Stimulated activated CD4-positive, alpha-beta T cell treated with anti-CD3 and anti-CD28 coated beads, Interleukin-2, amount 100 ng/mL, for 48 hours (primary cell): ENCODE data around the gene NLE1.
A peak's percentile ranks its signal among the peaks of the same experiment; 100 is the strongest.
"Not testable (repeated sequence)": the region's sequence is repeated elsewhere in the genome, so short reads cannot be mapped to it uniquely, and the experiment has no call there.

Experiments used
- DNase-seq, 2 donors: peaks; one replicate each; pipeline ENCODE4 v3.0.0-alpha.2; 2020

The NLE1 gene

DNA sequence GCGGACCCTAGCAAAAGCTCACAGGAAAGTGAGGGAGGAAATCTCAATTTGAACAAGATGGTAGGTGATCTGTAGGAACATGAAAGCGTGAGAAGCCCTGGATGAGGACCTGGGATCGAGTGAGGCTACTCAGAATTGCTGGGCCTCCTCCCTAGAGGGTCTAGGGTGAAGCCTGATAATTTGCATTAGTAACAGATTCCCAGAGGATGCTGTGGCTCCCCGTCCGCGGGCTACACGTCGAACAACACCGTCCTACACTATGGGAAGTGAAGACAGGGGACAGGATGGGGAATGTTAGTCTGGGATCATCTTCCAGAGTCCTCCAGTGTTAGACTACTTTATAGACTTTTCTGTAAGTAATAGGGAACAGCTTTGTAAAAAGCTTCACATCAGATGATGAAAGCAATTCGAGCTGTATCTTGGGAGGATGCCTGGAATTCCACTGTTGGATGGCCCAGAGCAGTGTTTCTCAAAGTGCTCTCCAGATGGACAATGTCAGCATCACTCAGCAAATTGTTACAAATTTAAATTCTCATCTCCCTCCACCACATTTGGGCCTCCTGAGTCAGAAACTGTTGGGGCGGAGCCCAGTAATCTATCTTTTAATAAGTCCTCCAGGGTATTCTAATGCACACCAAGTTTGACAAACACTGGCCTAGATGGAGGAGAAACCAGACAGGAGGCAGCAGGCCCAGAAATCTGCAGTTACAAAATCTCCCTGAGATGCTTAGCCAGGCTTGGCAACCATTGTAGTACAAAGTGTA, 14.2 kb downstream of the NLE1 start:
- no peak for DNase-seq

- no peak for DNase-seq
Observed at GRCh38 chr17:35121315-35121714, 20.8 kb downstream of the NLE1 start, which contains the start of gene FNDC8. FNDC8 (plus strand) TSS chr17:35121615; CDS start chr17:35121694, 79 bp downstream.

- peak; percentile 73 to 84 for DNase-seq
Observed at GRCh38 chr17:35119370-35120165, 22.5 kb downstream of the NLE1 start, which contains the start of gene RAD51D. RAD51D (minus strand) TSS chr17:35119860; CDS start chr17:35119613, 247 bp downstream.

DNA sequence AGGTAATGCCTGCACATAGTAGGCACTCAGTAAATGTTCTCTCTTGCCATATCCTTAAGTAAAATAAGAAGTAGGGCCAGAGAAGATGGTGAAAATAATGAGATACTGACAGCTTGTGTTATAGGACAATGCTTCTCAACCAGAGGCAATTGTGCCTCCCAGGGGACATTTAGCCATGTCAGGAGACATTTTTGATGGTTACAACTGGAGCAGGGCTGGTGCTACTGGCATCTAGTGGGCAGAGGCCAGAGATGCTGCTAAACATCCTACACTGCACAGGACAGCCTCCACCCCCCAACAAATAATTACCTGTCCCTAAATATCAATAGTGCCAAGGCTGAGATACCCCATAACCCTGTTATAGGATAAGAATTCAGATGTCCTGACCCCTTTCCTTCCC, 24.1 kb downstream of the NLE1 start:
- no peak for DNase-seq

DNA sequence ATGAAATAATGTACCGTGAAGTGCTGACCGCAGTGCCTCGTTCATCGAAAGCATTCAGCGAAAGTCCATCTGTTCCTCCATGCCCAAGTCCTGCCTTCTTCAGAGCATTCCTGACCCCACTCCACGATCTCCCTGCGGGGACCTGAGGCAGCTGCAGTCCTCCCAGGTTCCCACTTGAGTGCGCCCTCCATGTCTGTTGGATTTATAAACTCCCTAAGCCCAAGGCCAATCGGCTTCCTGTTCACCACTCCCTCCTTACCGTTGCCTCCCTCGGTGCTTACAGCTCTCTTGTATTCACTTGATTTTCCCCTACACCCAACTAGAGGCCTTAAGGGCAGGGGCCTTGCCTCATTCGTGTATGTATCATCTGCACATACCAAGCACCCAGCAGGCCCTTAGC, 25.3 kb downstream of the NLE1 start:
- DNase-seq, result no peak

DNA sequence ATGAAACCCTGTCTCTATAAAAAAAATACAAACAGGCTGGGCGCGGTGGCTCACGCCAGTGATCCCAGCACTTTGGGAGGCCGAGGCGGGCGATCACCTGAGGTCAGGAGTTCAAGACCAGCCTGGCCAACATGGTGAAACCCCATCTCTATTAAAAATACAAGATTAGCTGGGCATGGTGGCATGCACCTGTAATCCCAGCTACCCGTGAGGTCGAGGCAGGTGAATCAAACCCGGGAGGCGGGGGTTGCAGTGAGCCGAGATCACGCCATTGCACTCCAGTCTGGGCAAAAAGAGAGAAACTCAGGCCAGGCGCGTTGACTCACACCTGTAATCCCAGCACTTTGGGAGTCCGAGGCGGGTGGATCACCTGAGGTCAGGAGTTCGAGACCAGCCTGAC, 31.3 kb downstream of the NLE1 start:
- not testable (repeated sequence) for DNase-seq

GRCh38 chr17:35104844-35105450, 37.2 kb downstream of the NLE1 start:
- DNase-seq, result no peak

DNA sequence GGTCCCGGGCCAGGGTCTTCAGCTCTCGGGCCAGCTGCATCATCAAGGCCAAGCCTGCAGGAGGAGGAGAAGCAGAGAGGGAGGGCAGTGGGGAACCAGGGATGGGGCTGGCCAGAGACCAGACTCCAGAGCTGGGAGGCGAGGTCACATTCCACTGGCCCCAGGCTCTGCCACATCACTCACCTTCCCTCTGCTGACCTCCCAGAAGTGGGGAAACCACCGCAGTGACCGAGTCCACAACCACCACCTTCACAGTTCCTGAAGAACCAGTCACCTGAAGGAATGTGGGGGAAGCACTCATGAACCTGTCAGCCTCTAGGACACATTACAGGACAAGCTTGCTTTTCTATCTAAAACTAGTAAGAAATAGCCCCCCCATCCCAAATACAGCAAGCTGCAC, 38.8 kb downstream of the NLE1 start:
- DNase-seq, result no peak

GRCh38 chr17:35101725-35102124, 40.4 kb downstream of the NLE1 start:
- no peak for DNase-seq

GRCh38 chr17:35101036-35101435, 41.1 kb downstream of the NLE1 start:
- no peak for DNase-seq

DNA sequence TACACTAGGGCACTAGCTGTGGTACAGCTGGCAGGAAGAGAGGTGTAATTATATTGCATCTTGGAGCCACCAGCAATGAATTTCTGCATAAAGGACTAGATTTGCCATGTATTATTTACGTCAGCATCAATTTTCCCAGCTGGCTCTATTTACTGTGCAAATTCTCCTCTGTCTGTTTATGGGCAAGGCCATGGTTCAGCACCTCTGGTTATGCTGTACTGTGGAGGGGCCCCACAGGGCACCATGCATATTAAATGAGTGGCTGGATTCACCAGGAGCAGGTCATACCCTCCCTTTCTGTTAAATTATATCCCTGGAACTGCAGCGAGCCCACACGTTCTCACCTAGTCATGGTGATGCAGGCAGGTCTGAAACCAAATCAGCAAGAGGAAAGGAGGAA, 42.2 kb downstream of the NLE1 start:
- DNase-seq, result no peak

GRCh38 chr17:35097776-35098175, 44.3 kb downstream of the NLE1 start:
- no peak for DNase-seq

DNA sequence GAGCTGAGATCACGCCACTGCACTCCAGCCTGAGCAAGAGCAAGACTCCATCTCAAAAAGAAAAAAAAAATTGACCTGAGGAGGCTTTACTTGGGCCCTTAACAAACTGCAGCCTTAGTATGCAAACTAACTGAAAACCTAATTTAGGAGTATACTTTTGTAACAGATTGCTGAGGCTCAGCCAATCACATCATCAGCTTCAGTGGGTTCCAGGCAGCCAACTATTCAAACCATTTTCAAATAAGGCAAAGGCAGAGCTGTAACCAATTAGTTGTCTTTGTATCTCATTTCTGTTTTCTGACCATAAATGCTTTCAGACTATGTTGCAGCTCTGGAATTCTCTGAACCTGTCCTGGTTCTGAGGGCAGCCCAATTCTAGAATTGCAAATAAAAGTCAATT, 46.4 kb downstream of the NLE1 start:
- DNase-seq, result no peak

- no peak for DNase-seq
Observed at GRCh38 chr17:35094902-35095301, 47.2 kb downstream of the NLE1 start.

- not testable (repeated sequence) for DNase-seq
Observed at GRCh38 chr17:35090707-35091106, 51.4 kb downstream of the NLE1 start.

GRCh38 chr17:35089586-35090296, 52.4 kb downstream of the NLE1 start:
- DNase-seq, result peak in 1 of 2 donors; percentile 46

GRCh38 chr17:35088881-35089585, 53.1 kb downstream of the NLE1 start:
- peak; percentile 84 to 95 for DNase-seq

GRCh38 chr17:35088356-35088880, 53.7 kb downstream of the NLE1 start:
- DNase-seq, result no peak

GRCh38 chr17:35087731-35088355, 54.3 kb downstream of the NLE1 start:
- DNase-seq, result peak in 1 of 2 donors; percentile 20

GRCh38 chr17:35086931-35087573, 55.1 kb downstream of the NLE1 start:
- DNase-seq, result no peak

GRCh38 chr17:35086164-35086563, 55.9 kb downstream of the NLE1 start:
- no peak for DNase-seq
